ENCODE results near the gene PPP1R13B. TPM values are rescaled to one million over a fixed set of nuclear protein-coding genes. Genes with fewer than 3 reads are reported as not detected.

Gene PPP1R13B
- total RNA-seq, 1 donor from 2014 or later = 2.5 TPM

GRCh38 chr14:103716899-103717411, 130.4 kb downstream of the PPP1R13B start:
- Histone ChIP-seq H3K9ac (no peak overlapping the region), H3K4me2 (peak overlapping the region; percentile 99), H3K4me1 (peaks cover 21% of the 10 kb centered on the region), H4K20me1 (ENCODE audit: low read depth) (peaks cover 81% of the 10 kb centered on the region), H3K4me3 (peak overlapping the region; percentile 98), H3K27me3 (no peaks in the 10 kb centered on the region), H3K27ac (no peak overlapping the region), H2AFZ (replicated peaks) (no peak overlapping the region), H3K9me3 (ENCODE audit: low read depth) (no peaks in the 10 kb centered on the region), H3K79me2 (ENCODE audit: low read depth) (peaks cover 87% of the 10 kb centered on the region), H3K36me3 (no peaks in the 10 kb centered on the region), H3F3A (ENCODE audit: low read depth) (peaks cover 15% of the 10 kb centered on the region)
- H3K4me3 Mint-ChIP-seq = peak overlapping the region; percentile 90
- H3K27ac Mint-ChIP-seq = no peak overlapping the region
- DNase-seq (ENCODE audit: low spot score) = peak; percentile 55
- H3K9me3 Mint-ChIP-seq = no peaks in the 10 kb centered on the region
- peaks cover 7% of the 10 kb centered on the region for H3K27me3 Mint-ChIP-seq (ENCODE audit: insufficient read depth, low read depth)
- H3K36me3 Mint-ChIP-seq = peaks cover 13% of the 10 kb centered on the region
- TF ChIP-seq EZH2phosphoT487 (IDR thresholded peaks at IDR 0.05) = no peak
- no peak for TF ChIP-seq CTCF (IDR thresholded peaks at IDR 0.05)
- no peak for TF ChIP-seq EZH2 (IDR thresholded peaks at IDR 0.05)
- H3K4me1 Mint-ChIP-seq = peaks cover 52% of the 10 kb centered on the region

GRCh38 chr14:103716091-103716801, 131.1 kb downstream of the PPP1R13B start:
- peaks cover 81% of the 10 kb centered on the region for H4K20me1 ChIP-seq (ENCODE audit: low read depth)
- H3K27me3 Mint-ChIP-seq (ENCODE audit: insufficient read depth, low read depth) = peaks cover 7% of the 10 kb centered on the region
- H3F3A ChIP-seq (ENCODE audit: low read depth) = peaks cover 15% of the 10 kb centered on the region
- peaks cover 22% of the 10 kb centered on the region for H3K4me1 ChIP-seq
- H3K9me3 ChIP-seq (ENCODE audit: low read depth) = no peaks in the 10 kb centered on the region
- H3K9me3 Mint-ChIP-seq = no peaks in the 10 kb centered on the region
- H2AFZ ChIP-seq (replicated peaks) = no peak overlapping the region
- peaks cover 81% of the 10 kb centered on the region for H3K79me2 ChIP-seq (ENCODE audit: low read depth)
- H3K9ac ChIP-seq = peak overlapping the region; percentile 58
- peak overlapping the region; percentile 90 for H3K4me3 Mint-ChIP-seq
- H3K4me1 Mint-ChIP-seq = peaks cover 54% of the 10 kb centered on the region
- H3K27ac ChIP-seq = no peak overlapping the region
- H3K27me3 ChIP-seq = no peaks in the 10 kb centered on the region
- H3K36me3 ChIP-seq = no peaks in the 10 kb centered on the region
- H3K36me3 Mint-ChIP-seq = peaks cover 13% of the 10 kb centered on the region
- DNase-seq (ENCODE audit: low spot score) = no peak
- H3K4me2 ChIP-seq = peak overlapping the region; percentile 99
- TF ChIP-seq EZH2 (IDR thresholded peaks at IDR 0.05) (no peak), CTCF (IDR thresholded peaks at IDR 0.05) (no peak), EZH2phosphoT487 (IDR thresholded peaks at IDR 0.05) (no peak)
- H3K4me3 ChIP-seq = peak overlapping the region; percentile 98
- H3K27ac Mint-ChIP-seq = no peak overlapping the region

DNA sequence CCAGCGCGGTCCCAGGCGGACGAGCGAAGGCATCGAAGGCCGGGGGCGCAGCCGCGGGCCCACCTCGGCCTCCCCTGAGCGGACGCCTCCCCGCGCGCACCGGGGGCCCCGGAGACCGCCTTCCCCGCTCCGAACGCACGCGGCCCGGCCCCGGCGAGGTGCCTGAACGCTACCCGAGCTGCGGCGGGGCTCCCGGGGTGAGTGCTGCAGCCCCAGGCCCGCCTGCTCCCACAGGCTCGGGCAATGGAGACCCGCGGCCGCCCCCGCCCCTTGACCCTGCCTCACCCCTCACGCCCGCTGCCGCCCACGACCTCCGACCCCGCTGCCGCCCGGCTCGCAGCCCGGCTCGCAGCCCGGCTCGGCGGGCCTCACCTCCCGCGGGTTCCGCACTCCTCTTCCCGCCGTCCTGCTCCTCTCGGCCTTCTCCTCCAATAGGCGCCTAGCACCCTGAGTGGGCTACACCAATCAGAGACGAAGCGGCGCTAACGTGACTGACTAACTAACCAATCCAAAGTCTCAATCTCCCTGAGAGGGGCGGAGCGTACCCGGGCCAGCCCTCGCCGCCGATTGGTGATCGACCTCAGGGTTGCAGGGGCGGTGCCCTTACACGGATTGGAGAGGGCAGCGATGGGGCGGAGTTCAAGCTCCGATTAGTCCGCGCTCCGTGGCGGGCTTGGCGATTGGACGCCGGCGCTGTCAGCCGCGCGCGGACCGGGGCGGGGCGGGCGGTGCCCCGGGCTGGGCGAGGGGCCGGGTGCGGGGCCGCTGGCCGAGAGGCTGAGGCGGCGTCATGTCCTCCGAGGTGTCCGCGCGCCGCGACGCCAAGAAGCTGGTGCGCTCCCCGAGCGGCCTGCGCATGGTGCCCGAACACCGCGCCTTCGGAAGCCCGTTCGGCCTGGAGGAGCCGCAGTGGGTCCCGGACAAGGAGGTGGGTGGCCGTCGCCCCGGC, 132.0 kb downstream of the PPP1R13B start, which contains the start of the genes XRCC3 and ZFYVE21:
XRCC3 (minus strand) TSS at position 400 of the 949 bp plus-strand sequence. CDS start 4,364 bp downstream, outside the sequence.
ZFYVE21 (plus strand) TSS at position 759 of the 949 bp plus-strand sequence; CDS start at position 791, 32 bp downstream.
- no peaks in the 10 kb centered on the region for H3K36me3 ChIP-seq
- peaks cover 27% of the 10 kb centered on the region for H3K4me1 ChIP-seq
- no peaks in the 10 kb centered on the region for H3K9me3 Mint-ChIP-seq
- H3K4me3 Mint-ChIP-seq = peak within 1 kb of the TSS; percentile 96
- peaks cover 72% of the 10 kb centered on the region for H3K79me2 ChIP-seq (ENCODE audit: low read depth)
- H3K4me3 ChIP-seq = peak within 1 kb of the TSS; percentile 98
- peak; percentile 100 for DNase-seq (ENCODE audit: low spot score)
- TF ChIP-seq EZH2 (IDR thresholded peaks at IDR 0.05) = no peak
- TF ChIP-seq EZH2phosphoT487 (IDR thresholded peaks at IDR 0.05) = no peak
- TF ChIP-seq CTCF (IDR thresholded peaks at IDR 0.05) = no peak
- H2AFZ ChIP-seq (replicated peaks) = no peak within 1 kb of the TSS
- H4K20me1 ChIP-seq (ENCODE audit: low read depth) = peaks cover 79% of the 10 kb centered on the region
- no peaks in the 10 kb centered on the region for H3K27me3 ChIP-seq
- H3F3A ChIP-seq (ENCODE audit: low read depth) = peaks cover 15% of the 10 kb centered on the region
- peak within 1 kb of the TSS; percentile 99 for H3K4me2 ChIP-seq
- no peaks in the 10 kb centered on the region for H3K9me3 ChIP-seq (ENCODE audit: low read depth)
- H3K4me1 Mint-ChIP-seq = peaks cover 58% of the 10 kb centered on the region
- peaks cover 7% of the 10 kb centered on the region for H3K27me3 Mint-ChIP-seq (ENCODE audit: insufficient read depth, low read depth)
- H3K9ac ChIP-seq = peak within 1 kb of the TSS; percentile 80
- peak within 1 kb of the TSS; percentile 90 for H3K27ac Mint-ChIP-seq
- peaks cover 18% of the 10 kb centered on the region for H3K36me3 Mint-ChIP-seq
- H3K27ac ChIP-seq = peak within 1 kb of the TSS; percentile 54
